MCF 10A (cell line): ENCODE measurements around the gene RBPJ. TPM values are rescaled to one million over a fixed set of nuclear protein-coding genes. Genes with fewer than 3 reads are reported as not detected.

Experiments used
- BruUV-seq: library from RNA; stranded (reverse); fragments of 400-500 nt; replicated peaks from 2 replicates; lab custom pipeline; 2021; lab: Mats Ljungman, UMichigan
- CTCF ChIA-PET: fragments of 300-600 bp; sonication (Branson Sonifier 250); formaldehyde crosslinking; extraction: SDS; loops from one replicate; lab custom pipeline; 2021; ENCODE audit warnings: antibody characterized with exemption, inconsistent platforms; lab: Yijun Ruan, JAX
- POLR2A ChIA-PET: fragments of 300-600, 350-650 bp; sonication (Branson Sonifier 250); formaldehyde crosslinking; extraction: SDS; loops from one replicate; lab custom pipeline; 2020; ENCODE audit warnings: antibody characterized with exemption, inconsistent platforms; lab: Yijun Ruan, JAX
- DNase-seq: peaks from one replicate; pipeline ENCODE4 v3.0.0-alpha.2; 2018; ENCODE audit not compliant: unreplicated experiment
- H3K27ac Mint-ChIP-seq: one replicate; pipeline ENCODE4 v1.8.0; 2022; ENCODE audit warnings: mild to moderate bottlenecking, low read depth, mixed read lengths; ENCODE audit not compliant: unreplicated experiment
- H3K27me3 Mint-ChIP-seq: one replicate; pipeline ENCODE4 v1.8.0; 2022; ENCODE audit warnings: mixed read lengths; ENCODE audit not compliant: insufficient read depth, unreplicated experiment
- H3K36me3 Mint-ChIP-seq: one replicate; pipeline ENCODE4 v1.8.0; 2022; ENCODE audit warnings: mild to moderate bottlenecking, moderate library complexity, mixed read lengths; ENCODE audit not compliant: insufficient read depth, unreplicated experiment
- H3K4me1 Mint-ChIP-seq: one replicate; pipeline ENCODE4 v1.8.0; 2022; ENCODE audit warnings: mixed read lengths; ENCODE audit not compliant: insufficient read depth, unreplicated experiment
- H3K4me3 Mint-ChIP-seq: one replicate; pipeline ENCODE4 v1.8.0; 2022; ENCODE audit warnings: mild to moderate bottlenecking, moderate library complexity, mixed read lengths; ENCODE audit not compliant: unreplicated experiment
- H3K9me3 Mint-ChIP-seq: one replicate; pipeline ENCODE4 v1.8.0; 2022; ENCODE audit warnings: mixed read lengths; ENCODE audit not compliant: unreplicated experiment
- CTCF ChIP-seq: fragments of 200-600 bp; IDR thresholded peaks from one replicate; pipeline ENCODE4 v1.8.0; 2022; ENCODE audit warnings: antibody characterized with exemption, mild to moderate bottlenecking; ENCODE audit not compliant: unreplicated experiment
- intact Hi-C: fragments of 100-400 bp; cut with micrococcal nuclease; formaldehyde crosslinking; loops from 2 replicates; pipeline ENCODE4 v1.14.1; 2022
- total RNA-seq: library from RNA; stranded (reverse); gene quantifications from 2 replicates; pipeline ENCODE4 v1.2.3, GENCODE V29; 2022

The RBPJ gene
- total RNA-seq, 1 experiment from 2014 or later, result 74.4 TPM

- ChIA-PET POLR2A (no interaction called here), CTCF (interaction anchor here (0.7 to 1.3 kb wide), 3 partner anchors 9 to 184 kb away, joined by 3 to 9 read pairs (median 4); no protein-coding TSS in a partner anchor)
- no peak overlapping the region for H3K27ac Mint-ChIP-seq
- H3K9me3 Mint-ChIP-seq, result peaks cover 13% of the 10 kb centered on the region
- H3K4me1 Mint-ChIP-seq, result no peaks in the 10 kb centered on the region
- intact Hi-C loops, result no loop called here
- DNase-seq, result no peak
- no TSS peak for BruUV-seq
- TF ChIP-seq CTCF, result no peak
- H3K36me3 Mint-ChIP-seq, result no peaks in the 10 kb centered on the region
- no peak overlapping the region for H3K4me3 Mint-ChIP-seq
- no peaks in the 10 kb centered on the region for H3K27me3 Mint-ChIP-seq
Measured at GRCh38 chr4:26450418-26450817, 129.6 kb downstream of the RBPJ start.

GRCh38 chr4:26451597-26451996 lies 130.8 kb downstream of the RBPJ start:
- Mint-ChIP-seq H3K4me1 (no peaks in the 10 kb centered on the region), H3K4me3 (no peak overlapping the region), H3K27ac (no peak overlapping the region), H3K9me3 (peaks cover 13% of the 10 kb centered on the region), H3K36me3 (no peaks in the 10 kb centered on the region), H3K27me3 (no peaks in the 10 kb centered on the region)
- intact Hi-C loops, result no loop called here
- CTCF ChIA-PET, result interaction anchor here (0.6 to 1.7 kb wide), 5 partner anchors 8 to 268 kb away, joined by 3 to 7 read pairs (median 3); no protein-coding TSS in a partner anchor
- POLR2A ChIA-PET, result no interaction called here
- BruUV-seq, result no TSS peak
- no peak for DNase-seq
- no peak for TF ChIP-seq CTCF

GRCh38 chr4:26452565-26453531 lies 132.0 kb downstream of the RBPJ start:
- CTCF ChIA-PET, result interaction anchor here (0.6 to 1.7 kb wide), 5 partner anchors 9 to 557 kb away, joined by 3 to 5 read pairs (median 4); no protein-coding TSS in a partner anchor
- H3K4me1 Mint-ChIP-seq, result no peaks in the 10 kb centered on the region
- BruUV-seq, result no TSS peak

More at GRCh38 chr4:26452565-26453531, 132.0 kb downstream of the RBPJ start:
- no peak for TF ChIP-seq CTCF
- intact Hi-C loops, result no loop called here
- DNase-seq, result no peak
- Mint-ChIP-seq H3K4me3 (no peak overlapping the region), H3K9me3 (peaks cover 7% of the 10 kb centered on the region), H3K27me3 (no peaks in the 10 kb centered on the region), H3K27ac (no peak overlapping the region), H3K36me3 (no peaks in the 10 kb centered on the region)
- POLR2A ChIA-PET, result interaction anchor here (0.6 kb wide), 1 partner anchor 35 kb away, joined by 3 read pairs; no protein-coding TSS in a partner anchor
